ENCODE measurements around the gene UQCC2. TPM values are rescaled to one million over a fixed set of nuclear protein-coding genes. Genes with fewer than 3 reads are reported as not detected.

UQCC2 gene
- total RNA-seq, 4 donors from 2014 or later = 9.9 to 15.9 (median 13.5) TPM

DNA sequence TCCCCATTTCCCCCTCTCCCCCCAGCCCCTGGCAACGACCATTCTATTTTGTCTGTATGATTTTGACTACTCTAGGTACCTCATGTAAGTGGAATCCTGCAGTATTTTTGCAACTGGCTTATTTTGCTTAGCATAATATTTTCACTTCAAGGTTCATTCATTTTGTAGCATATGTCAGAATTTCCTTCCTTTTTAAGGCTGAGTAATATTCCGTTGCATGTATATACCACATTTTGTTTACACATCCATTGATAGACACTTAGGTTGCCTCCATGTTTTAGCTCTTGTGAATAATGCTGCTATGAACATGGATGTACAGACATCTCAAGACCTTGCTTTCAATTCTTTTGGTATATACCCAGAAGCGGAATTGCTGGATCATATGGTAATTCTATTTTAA is 1.4 kb upstream of the UQCC2 start:
- TF ChIP-seq, protein P1, sequence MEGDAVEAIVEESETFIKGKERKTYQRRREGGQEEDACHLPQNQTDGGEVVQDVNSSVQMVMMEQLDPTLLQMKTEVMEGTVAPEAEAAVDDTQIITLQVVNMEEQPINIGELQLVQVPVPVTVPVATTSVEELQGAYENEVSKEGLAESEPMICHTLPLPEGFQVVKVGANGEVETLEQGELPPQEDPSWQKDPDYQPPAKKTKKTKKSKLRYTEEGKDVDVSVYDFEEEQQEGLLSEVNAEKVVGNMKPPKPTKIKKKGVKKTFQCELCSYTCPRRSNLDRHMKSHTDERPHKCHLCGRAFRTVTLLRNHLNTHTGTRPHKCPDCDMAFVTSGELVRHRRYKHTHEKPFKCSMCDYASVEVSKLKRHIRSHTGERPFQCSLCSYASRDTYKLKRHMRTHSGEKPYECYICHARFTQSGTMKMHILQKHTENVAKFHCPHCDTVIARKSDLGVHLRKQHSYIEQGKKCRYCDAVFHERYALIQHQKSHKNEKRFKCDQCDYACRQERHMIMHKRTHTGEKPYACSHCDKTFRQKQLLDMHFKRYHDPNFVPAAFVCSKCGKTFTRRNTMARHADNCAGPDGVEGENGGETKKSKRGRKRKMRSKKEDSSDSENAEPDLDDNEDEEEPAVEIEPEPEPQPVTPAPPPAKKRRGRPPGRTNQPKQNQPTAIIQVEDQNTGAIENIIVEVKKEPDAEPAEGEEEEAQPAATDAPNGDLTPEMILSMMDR (IDR thresholded peaks at IDR 0.05; ENCODE audit: low read depth) = no peak

DNA sequence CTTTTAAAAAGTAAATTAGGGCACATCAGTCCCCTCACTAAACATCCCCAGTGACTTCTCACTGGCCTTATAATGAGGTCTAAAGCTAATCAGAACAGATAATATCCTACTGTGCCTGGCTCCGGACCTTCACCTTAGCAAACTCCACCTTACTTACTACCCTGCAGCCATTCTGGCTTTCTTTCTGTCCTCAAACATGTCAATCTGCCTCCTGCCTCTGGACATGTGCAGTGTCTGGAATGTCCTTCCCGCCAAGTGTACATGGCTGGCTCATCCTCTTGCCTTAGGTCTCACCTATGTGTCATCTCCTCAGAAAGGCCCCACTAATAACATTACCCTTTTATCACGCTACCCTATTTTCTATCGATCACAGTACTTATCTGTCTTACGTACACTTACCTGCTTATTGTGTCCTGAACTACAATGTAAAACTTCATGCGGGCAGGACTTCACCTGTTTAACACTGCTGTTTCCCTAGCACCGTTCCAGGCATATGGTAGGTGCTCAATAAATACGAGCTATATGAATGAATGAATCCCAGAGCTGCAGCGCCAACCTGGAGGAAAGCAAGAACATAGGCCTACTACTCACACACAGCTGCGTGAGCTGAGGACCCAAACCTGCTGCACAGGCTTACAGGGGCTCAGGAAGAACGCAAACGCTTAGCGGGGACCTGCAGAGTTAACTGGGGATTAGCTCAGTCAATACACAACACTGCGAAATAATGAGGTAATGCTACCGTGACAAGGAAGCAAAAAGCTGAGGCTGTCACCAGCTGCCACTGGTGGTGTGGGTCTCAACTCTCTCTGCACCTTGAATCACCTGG is 991 bp downstream of the UQCC2 start:
- TF ChIP-seq, protein P1 (IDR thresholded peaks at IDR 0.05; ENCODE audit: low read depth) = no peak

GRCh38 chr6:33709605-33710295 is 1.8 kb downstream of the UQCC2 start:
- TF ChIP-seq, protein P1 (IDR thresholded peaks at IDR 0.05; ENCODE audit: low read depth) = no peak

DNA sequence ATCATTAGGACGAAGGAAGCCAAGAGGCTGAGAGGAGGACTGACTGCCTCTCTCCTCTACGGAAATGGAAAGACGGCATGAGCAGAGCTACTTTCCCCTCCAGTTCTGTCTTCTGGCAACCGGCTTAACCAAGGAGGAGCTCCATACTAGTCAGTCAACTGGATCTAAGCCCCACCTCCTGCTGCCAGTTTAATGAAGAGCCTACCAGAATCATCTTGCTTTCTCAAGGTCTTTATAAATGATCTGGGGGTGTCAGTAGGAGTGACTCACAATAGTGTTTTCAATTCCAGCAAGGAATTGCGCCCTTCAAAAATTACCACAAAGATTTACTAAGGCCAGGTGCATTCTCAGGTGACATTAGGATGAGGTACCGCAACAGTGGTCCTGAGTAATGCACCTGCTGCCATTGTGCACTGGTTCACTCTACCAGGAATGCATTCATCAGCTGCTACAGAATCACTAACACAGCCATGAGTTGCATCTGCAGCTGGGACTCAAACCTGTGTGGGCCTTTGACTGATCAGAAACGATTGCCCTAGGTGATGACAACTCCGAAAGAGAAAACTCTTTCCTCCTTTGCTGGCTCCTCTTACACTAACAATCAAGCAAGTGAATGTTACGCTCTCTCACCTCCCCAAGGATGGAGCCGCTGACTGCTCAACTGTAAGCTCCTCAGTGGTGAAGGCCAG is 2.8 kb downstream of the UQCC2 start:
- TF ChIP-seq, protein P1 (IDR thresholded peaks at IDR 0.05; ENCODE audit: low read depth) = no peak

DNA sequence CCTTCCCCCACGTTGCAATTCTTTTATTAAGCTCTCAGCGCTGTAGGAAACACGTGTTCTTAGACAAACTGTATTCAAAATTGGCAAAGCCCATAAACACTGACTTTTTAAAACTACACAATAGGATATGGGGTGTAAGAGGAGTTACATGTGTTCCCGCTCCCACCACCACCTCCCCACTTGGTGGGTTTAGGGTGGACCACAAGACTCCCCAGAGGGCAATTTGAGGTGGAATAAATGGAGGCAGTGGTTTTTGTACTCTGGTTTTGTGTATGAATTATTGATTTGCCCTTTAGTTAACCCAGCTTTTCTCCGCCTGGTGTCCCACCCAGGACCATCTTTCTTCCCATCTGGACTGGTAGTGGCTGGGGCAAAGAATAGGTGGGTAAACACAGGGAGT is 3.7 kb downstream of the UQCC2 start:
- TF ChIP-seq, protein P1 (IDR thresholded peaks at IDR 0.05; ENCODE audit: low read depth) = no peak

DNA sequence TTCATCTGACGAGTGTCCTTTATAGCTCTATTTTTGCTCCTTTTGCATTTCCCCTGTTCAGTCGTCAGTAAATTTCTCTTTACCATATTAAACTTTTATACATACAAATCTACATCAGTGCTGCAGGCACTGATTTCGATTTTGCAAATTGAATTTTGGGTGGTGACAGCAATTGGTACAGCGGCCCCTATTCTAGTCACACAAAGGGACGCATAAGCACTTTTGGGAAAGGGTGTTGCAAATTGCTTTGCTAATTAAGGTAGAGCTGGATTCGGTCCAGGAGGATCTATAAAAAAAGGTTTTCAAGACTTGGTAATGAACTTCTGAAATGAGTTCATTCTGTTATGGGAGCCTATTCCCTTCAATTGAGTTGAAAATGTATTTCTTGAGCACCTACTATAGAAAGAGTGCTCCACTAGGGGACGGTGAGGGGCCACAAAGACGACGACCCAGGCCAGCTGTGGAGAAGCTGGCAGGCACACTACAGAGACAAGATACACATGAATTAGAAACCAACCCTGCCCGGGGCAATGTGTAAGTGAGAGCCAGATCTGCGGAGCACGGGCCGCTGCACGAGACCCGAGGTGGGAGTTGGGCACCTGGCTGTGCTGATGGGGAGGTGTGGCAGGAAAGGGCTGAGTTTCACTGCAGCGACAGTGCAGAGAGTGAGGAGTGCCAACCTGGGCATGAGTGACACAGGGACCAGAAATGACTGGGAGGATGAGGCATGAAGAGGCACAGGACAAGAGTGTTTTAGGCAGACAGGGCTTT is 5.4 kb downstream of the UQCC2 start:
- TF ChIP-seq, protein P1 (IDR thresholded peaks at IDR 0.05; ENCODE audit: low read depth) = no peak

Data from subcutaneous adipose tissue (tissue), 4 donors.